Measurements from ENCODE around the gene ETS1.

DNA sequence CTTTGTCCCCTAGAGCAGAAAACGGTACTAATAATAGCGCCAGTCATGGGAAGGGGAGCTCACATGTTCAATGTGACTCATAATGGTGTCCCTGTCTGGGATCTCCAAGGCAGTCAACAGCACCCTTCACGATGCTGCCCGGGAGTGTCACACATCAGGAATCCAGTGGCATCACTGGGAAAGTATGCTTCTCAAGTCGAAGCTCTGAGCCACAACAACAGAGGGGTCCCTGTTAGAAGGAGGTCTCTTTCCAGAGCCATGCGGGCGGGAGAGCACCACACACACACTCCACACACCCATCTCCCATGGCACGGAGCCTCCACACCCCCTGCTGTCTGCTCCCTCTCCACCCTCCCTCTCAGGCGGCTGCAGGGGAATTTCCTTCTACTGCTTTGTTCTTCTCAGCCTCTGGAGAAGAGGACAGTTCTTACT lies 119.7 kb downstream of the ETS1 start:
- TF ChIP-seq, protein P1, sequence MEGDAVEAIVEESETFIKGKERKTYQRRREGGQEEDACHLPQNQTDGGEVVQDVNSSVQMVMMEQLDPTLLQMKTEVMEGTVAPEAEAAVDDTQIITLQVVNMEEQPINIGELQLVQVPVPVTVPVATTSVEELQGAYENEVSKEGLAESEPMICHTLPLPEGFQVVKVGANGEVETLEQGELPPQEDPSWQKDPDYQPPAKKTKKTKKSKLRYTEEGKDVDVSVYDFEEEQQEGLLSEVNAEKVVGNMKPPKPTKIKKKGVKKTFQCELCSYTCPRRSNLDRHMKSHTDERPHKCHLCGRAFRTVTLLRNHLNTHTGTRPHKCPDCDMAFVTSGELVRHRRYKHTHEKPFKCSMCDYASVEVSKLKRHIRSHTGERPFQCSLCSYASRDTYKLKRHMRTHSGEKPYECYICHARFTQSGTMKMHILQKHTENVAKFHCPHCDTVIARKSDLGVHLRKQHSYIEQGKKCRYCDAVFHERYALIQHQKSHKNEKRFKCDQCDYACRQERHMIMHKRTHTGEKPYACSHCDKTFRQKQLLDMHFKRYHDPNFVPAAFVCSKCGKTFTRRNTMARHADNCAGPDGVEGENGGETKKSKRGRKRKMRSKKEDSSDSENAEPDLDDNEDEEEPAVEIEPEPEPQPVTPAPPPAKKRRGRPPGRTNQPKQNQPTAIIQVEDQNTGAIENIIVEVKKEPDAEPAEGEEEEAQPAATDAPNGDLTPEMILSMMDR (IDR thresholded peaks at IDR 0.05), result no peak
- TF ChIP-seq POLR2A (IDR thresholded peaks at IDR 0.05), result no peak

Measured in adrenal gland (tissue), 5 donors.